DOHH2 (cell line): ENCODE results near the gene IL25.

ENCODE experiments used
- H3F3A ChIP-seq: fragments of 200-600 bp; sonication (generic), shearing (Covaris generic); 2 replicates; pipeline ENCODE4 v1.6.0; 2016; ENCODE audit warnings: antibody characterized with exemption, mild to moderate bottlenecking; ENCODE audit not compliant: control insufficient read depth, insufficient read depth
- H3K27ac ChIP-seq: fragments of 200-600 bp; sonication (generic); 2 replicates; pipeline ENCODE4 v1.5.1; 2014; ENCODE audit warnings: low read depth, mild to moderate bottlenecking, low read length, moderate library complexity
- H3K27me3 ChIP-seq: fragments of 200-600 bp; sonication (generic); 2 replicates; pipeline ENCODE4 v1.6.1; 2014; ENCODE audit warnings: mild to moderate bottlenecking, low read length, mixed read lengths; ENCODE audit not compliant: control insufficient read depth
- H3K36me3 ChIP-seq: fragments of 200-600 bp; sonication (generic); 2 replicates; pipeline ENCODE4 v1.6.1; 2014; ENCODE audit warnings: mild to moderate bottlenecking, low read length, moderate library complexity, mixed read lengths; ENCODE audit not compliant: control insufficient read depth
- H3K4me1 ChIP-seq: fragments of 200-600 bp; sonication (generic); 2 replicates; pipeline ENCODE4 v1.6.1; 2014; ENCODE audit warnings: mild to moderate bottlenecking, low read length, mixed read lengths; ENCODE audit not compliant: control insufficient read depth
- H3K4me2 ChIP-seq: fragments of 200-600 bp; sonication (generic); 2 replicates; pipeline ENCODE4 v1.6.0; 2014; ENCODE audit warnings: mild to moderate bottlenecking, low read length, moderate library complexity
- H3K4me3 ChIP-seq: fragments of 200-600 bp; sonication (generic); 2 replicates; pipeline ENCODE4 v1.5.1; 2014; ENCODE audit warnings: mild to moderate bottlenecking, low read length, mixed read lengths
- H3K79me2 ChIP-seq: fragments of 200-600 bp; sonication (generic); 2 replicates; pipeline ENCODE4 v1.6.1; 2014; ENCODE audit warnings: mild to moderate bottlenecking, low read length, mixed read lengths; ENCODE audit not compliant: control insufficient read depth
- H3K9me2 ChIP-seq: fragments of 200-600 bp; sonication (generic); replicated peaks from 2 replicates; pipeline ENCODE4 v1.6.1; 2014; ENCODE audit warnings: mild to moderate bottlenecking, low read length, mixed read lengths; ENCODE audit not compliant: control insufficient read depth
- H3K9me3 ChIP-seq: fragments of 200-600 bp; sonication (generic); 2 replicates; pipeline ENCODE4 v1.6.1; 2014; ENCODE audit warnings: antibody characterized with exemption, low read length, mixed read lengths; ENCODE audit not compliant: control insufficient read depth, insufficient read depth
- H4K20me1 ChIP-seq: fragments of 200-600 bp; sonication (generic); 2 replicates; pipeline ENCODE4 v1.6.0; 2014; ENCODE audit warnings: low read depth, mild to moderate bottlenecking, antibody characterized with exemption, low read length, moderate library complexity; ENCODE audit not compliant: control insufficient read depth, insufficient read depth
- CTCF ChIP-seq: fragments of 200-600 bp; sonication (generic); IDR thresholded peaks from one replicate; pipeline ENCODE4 v1.5.1; 2014; ENCODE audit warnings: antibody characterized with exemption, mild to moderate bottlenecking, low read depth, low read length; ENCODE audit not compliant: poor library complexity, severe bottlenecking
- EZH2phosphoT487 ChIP-seq: fragments of 200-600 bp; sonication (generic); IDR thresholded peaks from 2 replicates; pipeline ENCODE4 v1.6.1; 2017; ENCODE audit warnings: borderline replicate concordance, mild to moderate bottlenecking, antibody characterized with exemption, low read length, moderate library complexity, mixed read lengths

Gene IL25

GRCh38 chr14:23358042-23358441 lies 14.6 kb upstream of the IL25 start:
- no peak overlapping the region for H3K4me2 ChIP-seq
- H3K79me2 ChIP-seq = no peaks in the 10 kb centered on the region

GRCh38 chr14:23358553-23359166 lies 13.9 kb upstream of the IL25 start:
- Histone ChIP-seq H3K27me3 (no peaks in the 10 kb centered on the region), H3K4me3 (no peak overlapping the region), H3K27ac (no peak overlapping the region)

More at GRCh38 chr14:23358042-23358441, 14.6 kb upstream of the IL25 start:
- no peaks in the 10 kb centered on the region for H4K20me1 ChIP-seq
- no peaks in the 10 kb centered on the region for H3K9me3 ChIP-seq
- H3K27ac ChIP-seq = no peak overlapping the region
- H3K27me3 ChIP-seq = no peaks in the 10 kb centered on the region
- TF ChIP-seq EZH2phosphoT487 (no peak), CTCF (no peak)
- no peak overlapping the region for H3K4me3 ChIP-seq
- H3K9me2 ChIP-seq = no peaks in the 10 kb centered on the region
- H3K36me3 ChIP-seq = no peaks in the 10 kb centered on the region
- H3F3A ChIP-seq = no peaks in the 10 kb centered on the region
- H3K4me1 ChIP-seq = no peaks in the 10 kb centered on the region

GRCh38 chr14:23359167-23359626 lies 13.4 kb upstream of the IL25 start:
- no peaks in the 10 kb centered on the region for H3K9me2 ChIP-seq
- H3F3A ChIP-seq = no peaks in the 10 kb centered on the region
- H3K27ac ChIP-seq = no peak overlapping the region
- TF ChIP-seq EZH2phosphoT487 = no peak
- no peak for TF ChIP-seq CTCF
- no peaks in the 10 kb centered on the region for H3K4me1 ChIP-seq
- no peak overlapping the region for H3K4me2 ChIP-seq
- H4K20me1 ChIP-seq = no peaks in the 10 kb centered on the region
- no peak overlapping the region for H3K4me3 ChIP-seq
- no peaks in the 10 kb centered on the region for H3K9me3 ChIP-seq
- no peaks in the 10 kb centered on the region for H3K36me3 ChIP-seq
- no peaks in the 10 kb centered on the region for H3K79me2 ChIP-seq
- no peaks in the 10 kb centered on the region for H3K27me3 ChIP-seq

More at GRCh38 chr14:23358553-23359166, 13.9 kb upstream of the IL25 start:
- Histone ChIP-seq H3F3A (no peaks in the 10 kb centered on the region), H3K9me3 (no peaks in the 10 kb centered on the region), H3K36me3 (no peaks in the 10 kb centered on the region), H3K9me2 (no peaks in the 10 kb centered on the region), H3K79me2 (no peaks in the 10 kb centered on the region), H4K20me1 (no peaks in the 10 kb centered on the region), H3K4me2 (no peak overlapping the region), H3K4me1 (no peaks in the 10 kb centered on the region)
- no peak for TF ChIP-seq EZH2phosphoT487
- TF ChIP-seq CTCF = no peak
